Vagina (tissue), 2 donors: ENCODE data around the gene PDCL3.

ENCODE experiments used
- POLR2A ChIP-seq, 2 donors: fragments of 450-650 bp; IDR thresholded peaks; one replicate each; pipeline ENCODE4 v1.6.1; 2017; ENCODE audit warnings: antibody characterized with exemption in 2 of 2, mild to moderate bottlenecking in 2 of 2, moderate library complexity in 2 of 2
- TF ChIP-seq, protein P1 (sequence below), 3 experiments: fragments of 450-650 bp in 2 of 3; fragments of 200-600 bp in 1 of 3; sonication (generic) in 1 of 3; IDR thresholded peaks; one replicate each; pipeline ENCODE4 v1.5.1; 2017 to 2019; ENCODE audit warnings: antibody characterized with exemption in 3 of 3, mild to moderate bottlenecking in 2 of 3, moderate library complexity in 2 of 3

DNA sequence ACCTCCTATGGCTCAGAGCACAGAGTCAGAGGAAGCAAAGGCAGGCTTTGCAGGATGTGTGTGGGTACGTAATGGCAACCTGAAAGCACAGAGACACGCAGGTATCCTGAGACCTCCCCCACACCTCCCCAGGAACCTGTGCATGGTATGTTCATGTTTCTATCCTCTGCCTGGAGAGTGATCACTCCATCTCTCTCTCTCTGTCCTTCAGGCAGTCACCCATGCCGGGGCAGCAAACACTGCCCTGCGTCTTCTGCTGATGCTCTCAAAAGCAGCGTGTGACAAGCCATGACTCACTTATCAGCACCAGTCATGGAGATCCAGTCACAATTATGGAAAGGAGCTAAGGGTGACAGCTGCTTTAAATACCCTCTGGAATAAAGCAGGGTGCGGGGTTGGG, 52.7 kb downstream of the PDCL3 start:
- TF ChIP-seq, protein P1, sequence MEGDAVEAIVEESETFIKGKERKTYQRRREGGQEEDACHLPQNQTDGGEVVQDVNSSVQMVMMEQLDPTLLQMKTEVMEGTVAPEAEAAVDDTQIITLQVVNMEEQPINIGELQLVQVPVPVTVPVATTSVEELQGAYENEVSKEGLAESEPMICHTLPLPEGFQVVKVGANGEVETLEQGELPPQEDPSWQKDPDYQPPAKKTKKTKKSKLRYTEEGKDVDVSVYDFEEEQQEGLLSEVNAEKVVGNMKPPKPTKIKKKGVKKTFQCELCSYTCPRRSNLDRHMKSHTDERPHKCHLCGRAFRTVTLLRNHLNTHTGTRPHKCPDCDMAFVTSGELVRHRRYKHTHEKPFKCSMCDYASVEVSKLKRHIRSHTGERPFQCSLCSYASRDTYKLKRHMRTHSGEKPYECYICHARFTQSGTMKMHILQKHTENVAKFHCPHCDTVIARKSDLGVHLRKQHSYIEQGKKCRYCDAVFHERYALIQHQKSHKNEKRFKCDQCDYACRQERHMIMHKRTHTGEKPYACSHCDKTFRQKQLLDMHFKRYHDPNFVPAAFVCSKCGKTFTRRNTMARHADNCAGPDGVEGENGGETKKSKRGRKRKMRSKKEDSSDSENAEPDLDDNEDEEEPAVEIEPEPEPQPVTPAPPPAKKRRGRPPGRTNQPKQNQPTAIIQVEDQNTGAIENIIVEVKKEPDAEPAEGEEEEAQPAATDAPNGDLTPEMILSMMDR (IDR thresholded peaks at IDR 0.05): no peak
- no peak for TF ChIP-seq POLR2A (IDR thresholded peaks at IDR 0.05)
